ENCODE data around the gene SEMA5B.

SEMA5B gene, protein sequence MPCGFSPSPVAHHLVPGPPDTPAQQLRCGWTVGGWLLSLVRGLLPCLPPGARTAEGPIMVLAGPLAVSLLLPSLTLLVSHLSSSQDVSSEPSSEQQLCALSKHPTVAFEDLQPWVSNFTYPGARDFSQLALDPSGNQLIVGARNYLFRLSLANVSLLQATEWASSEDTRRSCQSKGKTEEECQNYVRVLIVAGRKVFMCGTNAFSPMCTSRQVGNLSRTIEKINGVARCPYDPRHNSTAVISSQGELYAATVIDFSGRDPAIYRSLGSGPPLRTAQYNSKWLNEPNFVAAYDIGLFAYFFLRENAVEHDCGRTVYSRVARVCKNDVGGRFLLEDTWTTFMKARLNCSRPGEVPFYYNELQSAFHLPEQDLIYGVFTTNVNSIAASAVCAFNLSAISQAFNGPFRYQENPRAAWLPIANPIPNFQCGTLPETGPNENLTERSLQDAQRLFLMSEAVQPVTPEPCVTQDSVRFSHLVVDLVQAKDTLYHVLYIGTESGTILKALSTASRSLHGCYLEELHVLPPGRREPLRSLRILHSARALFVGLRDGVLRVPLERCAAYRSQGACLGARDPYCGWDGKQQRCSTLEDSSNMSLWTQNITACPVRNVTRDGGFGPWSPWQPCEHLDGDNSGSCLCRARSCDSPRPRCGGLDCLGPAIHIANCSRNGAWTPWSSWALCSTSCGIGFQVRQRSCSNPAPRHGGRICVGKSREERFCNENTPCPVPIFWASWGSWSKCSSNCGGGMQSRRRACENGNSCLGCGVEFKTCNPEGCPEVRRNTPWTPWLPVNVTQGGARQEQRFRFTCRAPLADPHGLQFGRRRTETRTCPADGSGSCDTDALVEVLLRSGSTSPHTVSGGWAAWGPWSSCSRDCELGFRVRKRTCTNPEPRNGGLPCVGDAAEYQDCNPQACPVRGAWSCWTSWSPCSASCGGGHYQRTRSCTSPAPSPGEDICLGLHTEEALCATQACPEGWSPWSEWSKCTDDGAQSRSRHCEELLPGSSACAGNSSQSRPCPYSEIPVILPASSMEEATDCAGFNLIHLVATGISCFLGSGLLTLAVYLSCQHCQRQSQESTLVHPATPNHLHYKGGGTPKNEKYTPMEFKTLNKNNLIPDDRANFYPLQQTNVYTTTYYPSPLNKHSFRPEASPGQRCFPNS
- 0 to 4.7 (median 0) reads per million in 17 experiments for total RNA-seq

DNA sequence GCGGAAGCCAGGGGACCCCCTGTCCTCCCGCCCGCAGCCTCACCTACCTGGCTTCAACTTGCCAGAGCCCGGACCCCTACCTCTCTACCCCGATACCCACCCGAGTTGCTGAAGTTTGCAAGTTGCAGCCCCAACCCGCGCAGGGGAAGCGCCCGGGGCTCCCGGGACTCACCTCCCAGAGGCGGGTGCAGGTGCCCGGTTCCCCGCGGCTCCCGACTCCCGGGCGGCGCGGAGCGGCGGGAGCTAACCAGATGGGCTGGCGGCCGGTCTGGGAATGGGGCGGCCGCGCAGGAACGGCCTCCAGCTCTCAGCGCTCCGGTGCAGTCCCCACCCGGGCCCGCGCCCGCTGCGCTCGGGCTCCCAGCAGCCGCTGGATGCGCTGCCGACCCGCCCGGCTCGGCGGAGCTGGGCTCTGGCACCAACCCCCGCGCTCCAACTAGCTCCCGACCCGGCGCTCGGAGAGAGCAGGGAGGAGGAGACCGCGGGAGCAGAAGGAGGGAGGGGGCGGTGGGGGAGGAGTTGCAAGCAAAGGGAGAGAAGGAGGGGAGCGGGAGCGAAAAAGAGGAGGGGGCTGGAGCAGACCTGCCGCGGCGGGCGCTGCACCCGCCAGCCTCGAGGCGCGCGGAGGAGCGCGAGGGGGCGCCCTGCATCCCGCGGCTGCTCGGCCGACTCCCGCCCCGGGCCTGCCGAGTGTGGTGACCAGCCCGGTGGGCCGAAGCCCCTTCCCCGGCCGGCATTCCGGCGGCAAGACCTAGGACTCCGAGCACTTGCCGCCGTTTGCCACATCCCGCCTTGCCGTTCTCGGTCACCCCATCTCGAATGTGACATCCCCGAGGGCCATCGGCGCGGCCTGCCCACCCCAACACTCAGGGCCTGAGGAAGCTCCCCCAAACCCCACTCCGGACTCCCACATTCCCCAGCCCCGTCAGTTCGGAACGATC, at the start of gene SEMA5B:
Gene SEMA5B, minus strand, starts transcription at position 472 of the 941 bp plus-strand sequence. CDS start 66,500 bp downstream, outside the sequence.
- DNase-seq, result peak; percentile 13 to 56 (median 32)

GRCh38 chr3:123076496-123077418, 49.2 kb upstream of the SEMA5B start:
- no peak for DNase-seq

GRCh38 chr3:123076112-123076495, 48.5 kb upstream of the SEMA5B start:
- DNase-seq, result no peak

GRCh38 chr3:123075359-123075758, 47.8 kb upstream of the SEMA5B start:
- no peak for DNase-seq

DNA sequence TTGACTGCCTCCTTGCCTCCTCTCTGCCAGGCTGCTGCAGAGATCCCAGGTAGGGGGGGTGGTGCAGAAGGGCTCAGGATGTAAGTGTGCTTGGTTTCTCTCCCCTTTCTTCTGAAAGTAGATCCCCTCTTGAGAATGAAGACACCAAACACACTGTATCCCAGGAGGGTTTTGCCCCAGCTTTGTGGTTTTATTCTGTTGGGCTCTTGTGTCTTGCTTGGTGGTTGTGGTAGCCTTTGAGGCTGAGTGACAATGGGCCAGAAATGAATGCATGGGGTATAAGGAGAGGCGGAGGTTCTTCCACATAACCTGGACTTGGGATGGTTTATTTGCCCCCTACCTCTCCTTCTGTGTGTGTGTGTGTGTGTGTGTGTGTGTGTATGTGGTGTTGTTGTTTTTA, 45.0 kb upstream of the SEMA5B start:
- DNase-seq, result no peak

DNA sequence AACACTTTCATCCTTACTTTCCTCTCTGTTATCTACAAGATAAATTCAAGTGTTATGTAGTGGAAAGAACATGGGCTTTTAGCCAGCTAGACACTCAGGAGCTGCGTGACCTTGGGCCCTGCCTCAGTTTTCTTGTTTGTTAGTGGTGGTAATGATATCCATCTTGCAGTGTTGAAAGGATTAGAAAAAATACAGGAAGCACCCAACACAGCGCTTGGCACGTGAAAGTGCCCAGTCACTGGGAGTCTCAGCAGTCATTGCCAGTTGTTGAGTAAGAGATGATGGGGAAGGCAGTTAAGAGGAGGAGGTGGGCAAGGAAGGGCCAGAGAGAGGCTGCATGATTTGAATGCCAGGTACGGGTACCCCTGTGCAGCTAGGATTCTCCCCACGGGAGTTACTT, 44.6 kb upstream of the SEMA5B start:
- peak; percentile 43 to 67 (median 63) for DNase-seq

GRCh38 chr3:123071581-123071980, 44.0 kb upstream of the SEMA5B start:
- DNase-seq, result no peak

- DNase-seq, result no peak
These were observed 43.6 kb upstream of the SEMA5B start for GRCh38 chr3:123071146-123071545.

GRCh38 chr3:123070510-123070909, 42.9 kb upstream of the SEMA5B start:
- DNase-seq, result no peak

DNA sequence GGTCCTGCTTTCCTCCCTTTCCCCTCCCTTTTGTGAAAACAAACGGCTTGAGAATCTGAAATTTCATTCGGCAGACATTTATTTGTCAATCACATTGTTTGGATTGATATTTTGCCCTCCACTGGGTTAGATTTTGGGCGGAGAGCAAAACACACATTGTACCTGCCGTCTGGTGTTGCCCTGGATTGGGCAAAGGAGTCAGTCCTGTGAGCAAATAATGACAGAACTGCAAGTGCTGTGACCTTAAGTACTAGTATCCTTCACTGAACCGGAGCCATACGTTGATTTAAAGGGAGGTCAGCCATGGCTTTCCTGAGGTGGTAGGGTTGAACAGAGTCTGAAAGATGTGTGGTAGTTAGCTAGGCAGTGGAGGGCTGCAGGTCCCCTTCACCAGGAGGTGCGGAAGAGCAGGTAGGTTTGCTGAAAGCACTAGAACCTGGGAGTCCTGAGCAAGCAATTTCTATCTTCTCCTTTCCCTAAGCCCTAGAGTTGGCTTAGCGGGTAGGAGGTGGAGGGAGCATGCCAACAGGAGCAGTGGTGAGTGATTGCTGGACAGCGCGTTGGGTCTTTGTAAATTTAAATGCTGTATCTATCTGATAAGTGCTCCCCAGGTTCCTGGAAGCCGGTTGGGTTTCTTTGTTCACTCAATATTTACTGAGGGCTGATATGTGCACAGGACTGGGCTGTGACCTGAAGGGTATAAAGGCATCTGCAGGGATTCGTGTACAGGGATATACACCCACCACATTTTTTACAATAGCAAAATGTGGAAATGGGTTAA, 41.2 kb upstream of the SEMA5B start:
- no peak for DNase-seq

DNA sequence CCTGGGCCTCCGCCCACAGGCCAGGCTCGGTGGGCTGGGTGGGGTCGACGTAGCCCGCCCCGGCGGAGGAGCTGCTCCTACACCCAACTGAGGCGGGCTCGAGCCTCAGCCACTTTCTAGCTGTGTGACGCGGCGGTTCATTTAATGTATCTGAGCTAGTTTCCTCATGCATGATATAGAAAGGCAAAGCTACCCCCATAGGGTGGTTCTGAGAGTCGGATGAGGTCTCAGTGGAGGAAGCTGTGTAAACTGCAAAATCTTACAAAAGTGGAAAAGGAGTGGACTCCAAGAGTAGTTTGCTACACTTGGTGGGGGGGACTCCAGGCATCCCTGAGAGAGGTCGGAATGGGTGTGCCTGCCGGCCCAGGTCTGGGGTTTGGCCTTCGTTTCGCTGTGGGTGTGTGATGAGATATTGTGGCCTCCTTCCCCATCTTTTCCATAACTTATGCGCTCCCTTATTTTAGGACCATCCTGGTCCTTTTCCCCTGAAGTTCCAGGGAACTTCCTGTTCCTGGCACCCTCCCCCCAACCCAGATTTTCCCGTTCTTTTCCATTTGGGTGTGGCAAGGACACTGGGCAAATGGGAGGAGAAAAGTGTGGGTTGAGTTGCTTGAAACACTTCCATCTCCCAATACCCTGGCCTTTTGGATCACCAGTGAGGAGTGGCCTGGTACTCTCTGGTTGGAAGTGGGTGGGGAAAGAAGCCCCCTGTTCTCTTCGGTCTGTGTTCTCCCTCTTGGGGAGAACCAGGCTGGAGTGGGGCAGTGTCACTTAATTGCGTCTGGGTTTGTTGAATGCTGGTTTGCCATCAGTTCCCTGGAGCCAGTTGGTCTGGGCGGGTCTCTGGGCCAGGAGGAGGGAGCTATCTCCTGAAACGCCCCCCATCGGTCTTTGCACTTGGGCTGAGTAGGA, 40.4 kb upstream of the SEMA5B start:
- DNase-seq, result peak; percentile 27 to 39 (median 32)

- peak; percentile 83 to 94 (median 90) for DNase-seq
These were observed 39.5 kb upstream of the SEMA5B start, which contains the start of gene PDIA5 for GRCh38 chr3:123066896-123067688. Gene PDIA5, plus strand, starts transcription at chr3:123067025. Its CDS starts 140 bp downstream, at chr3:123067165.

DNA sequence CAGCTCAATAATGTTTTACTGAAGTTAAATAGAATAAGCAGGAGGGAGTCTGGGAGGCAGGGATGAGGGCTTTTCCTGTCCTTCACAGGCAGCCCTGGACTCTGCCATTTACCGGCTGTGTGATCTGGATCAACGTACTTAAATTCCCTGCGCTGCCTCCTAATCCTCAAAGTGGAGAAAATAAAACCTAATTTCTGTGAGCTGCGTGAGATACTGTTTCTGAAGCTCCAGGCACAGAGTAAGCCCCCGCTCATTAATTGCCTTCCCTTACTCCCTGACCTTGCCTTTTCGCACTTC, 39.0 kb upstream of the SEMA5B start:
- DNase-seq, result no peak

DNA sequence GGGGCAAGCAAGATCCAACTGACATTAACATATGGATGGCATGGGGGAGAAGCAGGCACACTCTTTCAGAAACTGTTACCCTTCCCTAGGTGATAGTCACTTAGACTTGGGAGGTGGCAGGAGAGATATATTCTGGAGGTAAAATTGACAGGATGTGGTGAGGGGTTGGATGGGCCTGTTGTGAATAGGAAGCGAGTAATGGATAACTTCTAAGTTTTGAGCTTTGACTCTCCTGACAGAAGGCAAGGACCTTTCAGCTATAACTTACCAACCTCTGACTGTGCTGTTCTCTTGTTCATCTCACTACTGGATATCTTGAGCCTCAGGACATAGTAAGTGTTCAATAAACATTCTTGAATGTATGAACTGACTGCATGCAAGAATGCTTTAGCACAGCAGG, 37.4 kb upstream of the SEMA5B start:
- no peak for DNase-seq

GRCh38 chr3:123064506-123064905, 36.9 kb upstream of the SEMA5B start:
- no peak for DNase-seq

- no peak for DNase-seq
These were observed 35.5 kb upstream of the SEMA5B start for GRCh38 chr3:123063034-123063433.

DNA sequence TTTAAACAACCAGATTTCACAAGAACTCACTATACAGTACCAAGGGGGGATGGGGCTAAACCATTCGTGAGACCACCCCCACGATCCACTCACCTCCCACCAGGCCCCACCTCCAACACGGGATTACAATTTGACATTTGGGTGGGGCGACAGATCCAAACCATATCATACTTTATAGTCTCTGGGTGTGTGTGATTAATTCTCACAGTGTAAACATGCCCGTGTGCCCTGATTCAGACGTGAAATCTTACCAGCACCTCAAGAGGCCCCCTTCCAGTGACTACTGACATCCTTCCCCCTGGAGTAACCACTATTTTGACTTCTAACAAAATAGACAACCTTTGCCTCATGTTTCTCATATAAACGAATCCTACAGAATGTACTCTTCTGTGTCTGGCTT, 34.3 kb upstream of the SEMA5B start:
- no peak for DNase-seq

DNA sequence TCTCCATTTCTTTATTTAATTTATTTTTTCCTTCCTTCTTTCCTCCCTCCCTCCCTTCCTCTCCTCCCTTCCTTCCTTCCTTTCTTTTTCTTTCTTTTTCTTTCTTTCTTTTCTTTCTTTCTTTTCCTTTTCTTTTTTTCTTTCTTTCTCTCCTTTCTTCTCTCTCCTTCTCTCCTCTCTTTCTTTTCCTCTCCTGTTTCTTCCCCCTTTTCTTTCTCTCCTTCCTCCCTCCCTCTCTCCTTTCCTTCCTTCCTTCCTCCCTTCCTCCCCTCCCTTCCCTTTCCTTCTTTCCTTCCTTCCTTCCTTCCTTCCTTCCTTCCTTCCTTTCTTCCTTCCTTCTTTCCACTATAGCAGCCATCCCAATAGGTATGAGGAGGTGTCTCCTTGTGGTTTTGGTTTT, 32.5 kb upstream of the SEMA5B start:
- DNase-seq, result no peak
